ENCODE results near the gene ALOX15B. TPM values are rescaled to one million over a fixed set of nuclear protein-coding genes. Genes with fewer than 3 reads are reported as not detected.

Gene ALOX15B
- 0.21 to 0.48 TPM (median 0.31 TPM) in 5 replicates for total RNA-seq (2022; extraction: Qiagen RNA extraction)

GRCh38 chr17:8038954-8039610 is at the start of gene ALOX15B:
TSS of gene ALOX15B (plus strand) at chr17:8039059. CDS start at chr17:8039156, 97 bp downstream.

GRCh38 chr17:8001976-8002720 is 36.7 kb upstream of the ALOX15B start, which contains the start of gene GUCY2D:
TSS of gene GUCY2D (plus strand) at chr17:8002615. CDS start at chr17:8003048, 433 bp downstream.

GRCh38 chr17:8087075-8087951 is 48.5 kb downstream of the ALOX15B start, which contains the start of gene ALOX12B:
TSS of gene ALOX12B (minus strand) at chr17:8087716. CDS start at chr17:8087442, 274 bp downstream.

Other genes starting within 250 kb of the ALOX15B start
- gene KDM6B, start 204.8 kb upstream of the ALOX15B start, total RNA-seq (2022; extraction: Qiagen RNA extraction), result 9.9 to 18.2 TPM (median 14.1 TPM) in 5 replicates
- gene TMEM88, start 184.0 kb upstream of the ALOX15B start, total RNA-seq (2022; extraction: Qiagen RNA extraction), result 0.51 to 1.5 TPM (median 0.66 TPM) in 5 replicates
- gene NAA38, start 181.5 kb upstream of the ALOX15B start, total RNA-seq (2022; extraction: Qiagen RNA extraction), result 139 to 244 TPM (median 211 TPM) in 5 replicates
- gene CYB5D1, start 181.1 kb upstream of the ALOX15B start, total RNA-seq (2022; extraction: Qiagen RNA extraction), result 18.7 to 23.0 TPM (median 19.4 TPM) in 5 replicates
- gene CHD3, start 150.3 kb upstream of the ALOX15B start, total RNA-seq (2022; extraction: Qiagen RNA extraction), result 53.0 to 71.6 TPM (median 60.6 TPM) in 5 replicates
- gene RNF227, start 122.8 kb upstream of the ALOX15B start, total RNA-seq (2022; extraction: Qiagen RNA extraction), result 1.00 to 3.4 TPM (median 1.4 TPM) in 5 replicates
- 1.9 to 2.9 TPM (median 2.7 TPM) in 5 replicates for gene KCNAB3, start 109.2 kb upstream of the ALOX15B start, total RNA-seq (2022; extraction: Qiagen RNA extraction)
- gene TRAPPC1, start 107.1 kb upstream of the ALOX15B start, total RNA-seq (2022; extraction: Qiagen RNA extraction), result 302 to 325 TPM (median 321 TPM) in 5 replicates
- gene CNTROB, start 106.9 kb upstream of the ALOX15B start, total RNA-seq (2022; extraction: Qiagen RNA extraction), result 38.2 to 41.1 TPM (median 40.0 TPM) in 5 replicates
- 0.28 to 0.52 TPM (median 0.36 TPM) in 4 of 5 replicates, not detected in the other for gene GUCY2D, start 36.4 kb upstream of the ALOX15B start, total RNA-seq (2022; extraction: Qiagen RNA extraction)
- 1.2 to 1.6 TPM (median 1.4 TPM) in 5 replicates for gene ALOX12B, start 48.7 kb downstream of the ALOX15B start, total RNA-seq (2022; extraction: Qiagen RNA extraction)
- 6.3 to 10.0 TPM (median 6.4 TPM) in 5 replicates for gene ALOXE3, start 79.5 kb downstream of the ALOX15B start, total RNA-seq (2022; extraction: Qiagen RNA extraction)
- gene HES7, start 85.0 kb downstream of the ALOX15B start, total RNA-seq (2022; extraction: Qiagen RNA extraction), result 1.6 to 5.3 TPM (median 4.8 TPM) in 5 replicates
- gene PER1, start 113.3 kb downstream of the ALOX15B start, total RNA-seq (2022; extraction: Qiagen RNA extraction), result 49.3 to 55.5 TPM (median 53.3 TPM) in 5 replicates
- 23.5 to 31.4 TPM (median 28.1 TPM) in 5 replicates for gene VAMP2, start 123.9 kb downstream of the ALOX15B start, total RNA-seq (2022; extraction: Qiagen RNA extraction)
- 20.0 to 21.8 TPM (median 20.6 TPM) in 5 replicates for gene TMEM107, start 137.3 kb downstream of the ALOX15B start, total RNA-seq (2022; extraction: Qiagen RNA extraction)
- gene BORCS6, start 151.1 kb downstream of the ALOX15B start, total RNA-seq (2022; extraction: Qiagen RNA extraction), result 6.6 to 8.6 TPM (median 8.3 TPM) in 5 replicates
- 137 to 153 TPM (median 149 TPM) in 5 replicates for gene AURKB, start 171.5 kb downstream of the ALOX15B start, total RNA-seq (2022; extraction: Qiagen RNA extraction)
- gene CTC1, start 209.0 kb downstream of the ALOX15B start, total RNA-seq (2022; extraction: Qiagen RNA extraction), result 11.4 to 16.1 TPM (median 15.6 TPM) in 5 replicates
- gene PFAS, start 210.2 kb downstream of the ALOX15B start, total RNA-seq (2022; extraction: Qiagen RNA extraction), result 42.7 to 53.6 TPM (median 45.8 TPM) in 5 replicates
- 37.7 to 45.8 TPM (median 43.9 TPM) in 5 replicates for gene RANGRF, start 249.6 kb downstream of the ALOX15B start, total RNA-seq (2022; extraction: Qiagen RNA extraction)

Data from A549 treated with Hydrocortisone at 1 μM for 4 hours (cell line).